Measurements from ENCODE around the gene DUSP11.
"Not testable (repeated sequence)": the region's sequence is repeated elsewhere in the genome, so short reads cannot be mapped to it uniquely, and the experiment has no call there.

Gene DUSP11

GRCh38 chr2:73779467-73780236, at the start of gene DUSP11:
TSS of gene DUSP11 (minus strand) at chr2:73780103. CDS start at chr2:73779974, 129 bp downstream.
- peak; percentile 97 for DNase-seq (ENCODE audit: low spot score)
- peak; percentile 94 for FAIRE-seq

- peak; percentile 97 for DNase-seq (ENCODE audit: low spot score)
- no peak for FAIRE-seq
Measured at GRCh38 chr2:73828818-73829570, 49.1 kb upstream of the DUSP11 start, which contains the start of gene STAMBP. TSS of gene STAMBP (plus strand) at chr2:73828961. CDS start at chr2:73830857, 1,896 bp downstream.

GRCh38 chr2:73828389-73828817, 48.5 kb upstream of the DUSP11 start:
- DNase-seq (ENCODE audit: low spot score) (no peak), FAIRE-seq (no peak)

- DNase-seq (ENCODE audit: low spot score) (no peak), FAIRE-seq (no peak)
Measured at GRCh38 chr2:73827660-73828388, 47.9 kb upstream of the DUSP11 start.

- FAIRE-seq: no peak
- DNase-seq (ENCODE audit: low spot score): no peak
Measured at GRCh38 chr2:73827018-73827417, 47.1 kb upstream of the DUSP11 start.

- FAIRE-seq: no peak
- DNase-seq (ENCODE audit: low spot score): no peak
Measured at GRCh38 chr2:73825408-73825807, 45.5 kb upstream of the DUSP11 start.

- FAIRE-seq (no peak), DNase-seq (ENCODE audit: low spot score) (peak; percentile 49)
Measured at GRCh38 chr2:73823916-73824523, 44.1 kb upstream of the DUSP11 start.

- FAIRE-seq: no peak
- no peak for DNase-seq (ENCODE audit: low spot score)
Measured at GRCh38 chr2:73823416-73823815, 43.5 kb upstream of the DUSP11 start.

- DNase-seq (ENCODE audit: low spot score) (no peak), FAIRE-seq (no peak)
Measured at GRCh38 chr2:73822991-73823390, 43.1 kb upstream of the DUSP11 start.

GRCh38 chr2:73822276-73822675, 42.4 kb upstream of the DUSP11 start:
- DNase-seq (ENCODE audit: low spot score): no peak
- no peak for FAIRE-seq

- DNase-seq (ENCODE audit: low spot score): no peak
- FAIRE-seq: no peak
Measured at GRCh38 chr2:73821669-73822068, 41.8 kb upstream of the DUSP11 start.

- FAIRE-seq (no peak), DNase-seq (ENCODE audit: low spot score) (no peak)
Measured at GRCh38 chr2:73821227-73821626, 41.3 kb upstream of the DUSP11 start.

- FAIRE-seq: no peak
- no peak for DNase-seq (ENCODE audit: low spot score)
Measured at GRCh38 chr2:73818296-73818695, 38.4 kb upstream of the DUSP11 start.

- DNase-seq (ENCODE audit: low spot score): no peak
- no peak for FAIRE-seq
Measured at GRCh38 chr2:73812635-73813034, 32.7 kb upstream of the DUSP11 start.

- FAIRE-seq: no peak
- no peak for DNase-seq (ENCODE audit: low spot score)
Measured at GRCh38 chr2:73811878-73812277, 32.0 kb upstream of the DUSP11 start.

GRCh38 chr2:73783883-73784282, 4.0 kb upstream of the DUSP11 start, which contains the start of gene C2orf78:
TSS of gene C2orf78 (plus strand) at chr2:73784183. CDS start at chr2:73784310, 127 bp downstream.
- FAIRE-seq: not testable (repeated sequence)

GRCh38 chr2:73783402-73783801, 3.5 kb upstream of the DUSP11 start:
- not testable (repeated sequence) for FAIRE-seq
- peak; percentile 41 for DNase-seq (ENCODE audit: low spot score)

More at GRCh38 chr2:73783883-73784282, 4.0 kb upstream of the DUSP11 start, which contains the start of gene C2orf78:
- not testable (repeated sequence) for DNase-seq (ENCODE audit: low spot score)

GRCh38 chr2:73780237-73780582, 307 bp upstream of the DUSP11 start:
- FAIRE-seq: no peak
- DNase-seq (ENCODE audit: low spot score): no peak

- DNase-seq (ENCODE audit: low spot score); FAIRE-seq: not testable (repeated sequence)
Measured at GRCh38 chr2:73778867-73779466, 936 bp downstream of the DUSP11 start.

- FAIRE-seq: no peak
Measured at GRCh38 chr2:73776869-73777519, 2.9 kb downstream of the DUSP11 start.

More at GRCh38 chr2:73776869-73777519, 2.9 kb downstream of the DUSP11 start:
- DNase-seq (ENCODE audit: low spot score): no peak
